Smooth muscle cell of the brain vasculature (primary cell): ENCODE measurements around the gene BCKDK.

ENCODE experiments used
- DNase-seq: peaks from one replicate; pipeline ENCODE4 v3.0.0-alpha.2; 2012; ENCODE audit warnings: low read depth, low spot score

BCKDK gene

DNA sequence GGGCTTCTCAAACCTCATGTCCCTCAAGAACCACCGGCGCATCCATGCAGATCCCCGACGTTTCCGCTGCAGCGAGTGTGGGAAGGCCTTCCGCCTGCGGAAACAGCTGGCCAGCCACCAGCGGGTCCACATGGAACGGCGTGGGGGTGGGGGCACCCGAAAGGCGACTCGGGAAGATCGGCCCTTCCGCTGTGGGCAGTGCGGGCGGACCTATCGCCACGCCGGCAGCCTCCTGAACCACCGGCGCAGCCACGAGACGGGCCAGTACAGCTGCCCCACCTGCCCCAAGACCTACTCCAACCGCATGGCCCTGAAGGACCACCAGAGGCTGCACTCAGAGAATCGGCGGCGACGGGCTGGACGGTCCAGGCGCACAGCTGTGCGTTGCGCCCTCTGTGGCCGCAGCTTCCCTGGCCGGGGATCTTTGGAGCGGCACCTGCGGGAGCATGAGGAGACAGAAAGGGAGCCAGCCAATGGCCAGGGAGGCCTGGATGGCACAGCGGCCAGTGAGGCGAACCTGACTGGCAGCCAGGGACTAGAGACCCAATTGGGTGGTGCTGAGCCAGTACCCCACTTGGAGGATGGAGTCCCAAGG, 28.1 kb upstream of the BCKDK start:
- DNase-seq, result no peak

DNA sequence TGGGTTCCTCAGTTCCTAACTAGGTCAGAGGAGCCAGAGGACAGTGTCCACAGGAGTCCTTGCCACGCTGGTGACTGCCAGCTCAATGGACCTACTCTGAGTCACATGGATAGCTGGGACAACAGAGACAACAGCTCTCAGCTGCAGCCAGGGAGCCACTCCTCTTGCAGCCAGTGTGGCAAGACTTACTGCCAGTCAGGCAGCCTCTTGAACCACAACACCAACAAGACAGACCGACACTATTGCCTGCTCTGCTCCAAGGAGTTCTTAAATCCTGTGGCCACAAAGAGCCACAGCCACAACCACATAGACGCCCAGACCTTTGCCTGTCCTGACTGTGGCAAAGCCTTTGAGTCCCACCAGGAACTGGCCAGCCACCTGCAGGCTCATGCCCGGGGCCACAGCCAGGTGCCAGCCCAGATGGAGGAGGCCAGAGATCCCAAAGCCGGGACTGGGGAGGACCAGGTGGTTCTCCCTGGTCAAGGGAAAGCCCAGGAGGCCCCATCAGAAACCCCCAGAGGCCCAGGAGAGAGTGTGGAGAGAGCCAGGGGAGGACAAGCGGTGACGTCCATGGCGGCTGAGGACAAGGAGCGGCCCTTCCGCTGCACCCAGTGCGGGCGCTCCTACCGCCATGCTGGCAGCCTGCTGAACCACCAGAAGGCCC, 27.3 kb upstream of the BCKDK start:
- DNase-seq, result no peak

DNA sequence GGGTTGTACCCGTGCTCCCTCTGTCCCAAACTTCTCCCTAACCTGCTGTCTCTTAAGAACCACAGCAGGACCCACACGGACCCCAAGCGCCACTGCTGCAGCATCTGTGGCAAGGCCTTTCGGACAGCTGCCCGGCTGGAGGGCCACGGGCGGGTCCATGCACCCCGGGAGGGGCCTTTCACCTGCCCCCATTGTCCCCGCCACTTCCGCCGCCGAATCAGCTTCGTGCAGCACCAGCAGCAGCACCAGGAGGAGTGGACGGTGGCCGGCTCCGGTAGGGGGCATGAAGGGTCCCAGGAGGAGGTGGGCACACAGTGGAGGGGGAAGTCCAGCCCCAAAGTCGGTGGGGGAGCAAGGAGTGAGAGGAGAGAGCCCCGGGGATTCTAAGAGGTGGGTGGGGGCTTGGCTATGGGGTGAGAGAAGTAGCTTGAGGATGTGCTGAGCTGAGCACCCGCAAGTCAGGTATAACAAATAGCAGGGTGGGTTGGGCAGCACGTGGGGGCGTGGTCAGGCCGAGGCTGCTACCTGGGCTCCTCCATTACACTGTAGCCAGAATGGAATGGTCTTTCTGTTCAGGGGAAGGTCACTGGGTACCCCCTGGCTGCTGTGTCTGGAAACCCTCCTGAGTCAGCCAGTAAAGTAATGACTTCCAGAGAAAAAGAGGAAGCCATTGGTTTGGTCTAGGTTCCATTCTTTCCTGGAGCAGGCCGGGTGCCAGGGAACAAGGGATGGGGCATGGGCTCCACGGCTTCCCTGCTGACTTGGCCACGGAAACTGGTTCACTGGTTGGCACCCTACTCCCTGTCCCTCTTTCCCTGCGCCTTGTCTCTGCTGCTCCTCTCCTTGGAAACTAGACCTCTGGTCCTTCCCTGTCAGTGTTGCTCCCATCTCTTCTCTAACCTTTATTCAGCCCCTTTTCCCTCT, 26.5 kb upstream of the BCKDK start:
- no peak for DNase-seq

DNA sequence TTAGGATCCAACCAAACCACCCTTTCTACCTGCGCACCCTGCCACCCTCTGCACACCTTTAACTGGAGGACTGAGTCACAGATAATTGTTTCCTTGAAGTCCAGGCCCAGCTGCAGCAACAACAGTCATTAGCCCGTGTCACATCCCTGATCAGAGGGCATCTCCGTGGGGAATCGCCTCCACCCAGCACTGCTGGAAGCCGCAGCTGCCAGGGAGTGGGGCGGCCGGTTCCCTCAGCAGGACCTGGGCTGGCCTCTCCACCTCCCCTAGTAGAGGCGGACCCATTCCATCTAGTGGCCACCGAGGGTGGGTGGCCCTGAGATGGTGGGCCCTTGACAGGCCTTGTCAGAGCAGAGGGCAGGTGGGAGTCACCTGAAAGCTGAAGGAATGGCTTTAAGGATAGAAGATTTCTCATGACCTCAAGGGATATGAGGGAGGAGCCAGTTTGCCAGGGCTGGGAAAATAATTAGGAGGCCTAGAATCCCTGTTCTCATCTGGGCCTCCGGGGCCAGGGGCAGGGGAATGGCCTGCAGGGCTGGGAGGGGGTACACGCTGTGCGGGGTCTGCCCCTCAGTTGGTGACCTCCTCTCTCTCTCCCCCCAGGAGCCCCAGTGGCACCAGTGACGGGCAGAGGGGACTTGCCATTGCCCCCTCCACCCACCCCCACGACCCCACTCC, 25.7 kb upstream of the BCKDK start:
- no peak for DNase-seq

DNA sequence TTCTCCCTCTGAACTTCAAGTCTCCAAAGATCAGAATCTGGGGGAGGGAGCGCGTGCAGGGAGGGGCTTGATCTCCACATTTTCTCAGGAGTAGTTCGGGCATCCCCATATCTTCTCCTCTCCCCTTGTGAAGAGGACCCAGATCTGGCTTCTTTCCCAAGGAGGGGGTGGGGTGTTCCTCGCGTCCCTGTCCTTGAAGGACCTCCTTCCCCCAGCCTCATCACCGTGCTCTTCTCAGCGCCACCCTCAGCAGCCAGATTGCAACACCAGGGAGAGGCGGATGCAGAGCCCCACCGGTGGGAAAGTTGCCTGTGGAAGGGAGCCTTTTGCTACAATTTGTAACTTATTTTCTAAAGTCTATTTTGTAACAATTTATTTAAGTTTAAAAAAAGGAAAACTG, 25.1 kb upstream of the BCKDK start:
- no peak for DNase-seq

DNA sequence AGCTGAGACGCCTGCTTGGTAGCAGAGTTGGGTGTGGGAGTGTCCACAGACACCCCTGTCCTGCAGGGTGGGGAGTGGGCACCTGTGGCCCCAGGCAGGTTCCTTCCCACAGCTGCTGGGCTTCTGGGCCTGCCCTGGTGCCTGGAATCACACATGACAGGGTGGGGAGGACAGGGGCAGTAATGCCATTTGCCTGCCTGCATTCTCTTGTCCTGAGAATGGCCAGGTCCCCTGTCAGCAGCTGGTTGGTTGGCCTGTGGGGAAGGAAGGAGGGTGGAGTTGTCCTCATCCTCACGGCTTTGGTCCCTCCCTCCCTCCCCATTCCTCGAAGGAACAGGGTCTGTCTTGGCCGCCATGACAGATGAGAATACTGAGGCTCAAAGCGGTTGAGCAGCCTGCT, 24.6 kb upstream of the BCKDK start:
- DNase-seq, result no peak

DNA sequence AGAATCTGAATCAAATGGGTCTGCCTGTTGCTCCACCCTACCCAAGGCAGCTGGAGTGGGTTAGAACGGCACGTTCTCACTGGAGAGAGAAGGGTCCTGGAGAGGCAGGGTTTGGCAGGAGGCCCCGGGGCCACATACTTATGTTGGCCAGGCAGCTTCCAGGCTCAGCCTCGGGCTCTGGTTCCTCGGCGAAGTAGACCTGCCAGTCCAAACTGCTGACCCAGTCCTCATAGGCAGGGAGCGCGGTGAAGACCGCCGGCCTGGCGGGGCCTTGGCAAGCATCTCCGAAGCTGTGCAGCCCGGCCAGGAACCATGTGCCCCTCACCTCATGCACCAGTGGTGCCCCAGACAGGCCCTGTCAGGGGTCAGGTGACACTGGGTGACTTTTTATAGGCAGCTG, 24.2 kb upstream of the BCKDK start:
- DNase-seq, result no peak

DNA sequence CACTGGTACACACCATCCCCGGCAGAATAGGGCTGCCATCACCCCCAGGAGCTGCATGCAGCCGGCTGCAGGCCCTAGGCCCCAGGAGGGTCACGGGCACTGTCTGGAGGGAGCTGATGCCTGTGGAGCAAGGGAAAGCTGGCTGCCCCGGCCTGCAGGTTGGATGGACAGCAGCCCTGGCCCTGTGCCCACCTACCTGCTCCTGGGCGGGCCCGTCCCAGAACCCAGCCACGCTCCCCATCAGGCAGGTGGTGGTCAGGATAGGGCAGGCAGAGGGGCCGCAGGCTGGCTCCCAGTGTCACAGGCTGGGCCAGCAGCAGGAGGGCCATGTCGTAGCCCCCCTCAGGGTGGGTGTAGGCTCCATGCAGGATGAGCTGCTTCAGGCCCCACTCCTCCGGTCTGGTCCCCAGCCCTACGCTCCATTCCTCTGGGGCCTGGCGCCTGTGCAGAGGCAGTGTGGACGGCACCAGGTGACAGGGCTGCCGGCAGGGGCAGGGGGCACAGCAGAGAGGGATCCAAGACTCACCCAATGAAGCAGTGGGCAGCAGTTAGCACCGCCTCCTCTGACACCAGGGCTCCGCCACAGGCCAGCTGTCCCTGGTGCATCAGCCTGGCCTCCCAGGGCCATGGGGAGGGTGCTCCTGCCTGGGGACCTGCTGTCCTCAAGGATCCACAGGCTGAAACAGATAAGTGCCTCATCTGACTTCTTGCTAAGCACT, 23.4 kb upstream of the BCKDK start:
- no peak for DNase-seq

DNA sequence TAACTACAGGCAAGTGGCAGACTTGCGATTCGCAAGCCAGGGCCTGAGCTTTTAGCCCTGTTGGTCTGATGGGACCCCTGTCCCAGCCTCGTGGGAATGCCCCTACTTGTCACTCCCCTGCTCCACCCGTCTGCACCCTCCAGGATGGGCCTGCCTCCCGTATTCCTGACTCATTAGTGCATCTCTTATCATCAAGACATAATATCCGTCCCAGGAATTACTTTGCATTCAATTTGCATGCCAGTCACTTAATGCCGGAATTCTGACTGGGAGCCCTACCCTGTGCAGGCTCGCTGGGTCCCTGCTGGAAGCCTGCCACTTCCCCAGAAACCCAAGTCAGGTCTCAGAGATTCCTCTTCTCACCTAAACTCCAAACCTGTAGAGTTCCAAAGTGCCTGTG, 22.8 kb upstream of the BCKDK start:
- no peak for DNase-seq

DNA sequence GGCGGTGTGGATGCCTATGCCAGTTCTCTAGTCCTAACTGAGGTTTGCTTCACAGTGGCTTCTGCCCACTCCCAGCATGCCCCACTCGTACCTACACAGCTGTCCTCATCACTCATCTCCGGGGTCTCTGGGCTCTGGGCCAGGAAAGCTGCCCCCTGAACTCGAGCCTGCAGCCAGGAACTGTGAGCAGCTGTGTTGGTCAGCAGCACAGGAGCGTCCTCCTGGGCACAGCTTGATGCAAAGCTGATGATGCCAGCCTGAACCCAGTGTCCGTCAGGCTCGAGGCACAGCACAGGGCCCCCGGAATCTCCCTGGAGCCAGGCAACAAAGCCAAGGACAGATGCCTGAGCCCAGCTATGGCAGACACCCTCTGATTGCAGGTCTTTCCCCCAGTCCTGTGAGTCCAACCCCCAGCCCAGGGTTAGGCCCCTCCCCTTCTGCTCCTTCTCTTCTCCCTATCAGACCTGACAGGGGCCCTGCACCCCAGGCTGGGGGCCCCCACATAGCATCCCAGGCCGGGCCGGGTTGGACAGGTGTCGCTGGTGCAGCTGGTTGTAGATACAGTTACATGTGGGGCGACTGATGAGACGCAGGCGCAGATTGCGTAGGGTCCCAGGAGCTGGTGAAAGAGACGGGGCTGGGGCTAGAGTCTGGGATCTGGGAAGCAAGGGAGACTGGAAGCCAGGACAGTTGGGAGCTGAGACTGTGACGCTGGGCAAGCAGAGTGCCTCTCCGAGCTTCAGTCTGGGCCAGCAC, 22.1 kb upstream of the BCKDK start:
- DNase-seq, result no peak

DNA sequence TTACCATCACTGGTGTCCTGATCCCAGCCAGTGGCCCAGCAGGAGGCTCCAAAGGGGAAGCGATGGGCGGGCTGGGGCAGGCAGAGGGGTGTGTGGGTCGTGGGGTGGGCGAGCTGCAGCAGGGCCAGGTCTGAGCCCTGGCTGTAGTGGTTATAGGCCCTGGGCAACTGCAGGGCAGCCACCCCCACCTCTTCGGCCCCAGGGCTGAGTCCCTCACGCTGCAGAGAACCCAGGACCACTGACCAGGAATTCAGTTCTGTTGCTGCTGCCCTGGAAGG, 21.6 kb upstream of the BCKDK start:
- DNase-seq, result no peak

DNA sequence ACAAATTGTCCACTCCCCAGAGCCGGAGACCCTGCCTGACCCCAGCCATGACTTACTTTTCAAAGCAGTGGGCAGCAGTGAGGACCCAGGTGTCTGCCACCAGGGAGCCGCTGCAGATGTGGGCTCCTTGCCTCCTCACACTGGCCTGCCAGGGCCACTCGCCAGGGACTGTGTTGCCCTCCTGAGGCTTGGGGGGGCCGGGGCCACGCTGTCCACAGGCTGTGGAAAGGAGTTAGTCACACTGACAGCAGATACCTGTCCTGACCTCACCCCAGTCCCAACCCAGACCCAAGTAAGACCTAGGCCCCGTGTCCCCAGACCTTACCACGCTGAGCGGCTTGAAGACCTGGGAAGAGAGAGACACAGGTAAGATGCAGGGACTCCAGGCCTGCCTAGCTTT, 20.7 kb upstream of the BCKDK start:
- no peak for DNase-seq

DNA sequence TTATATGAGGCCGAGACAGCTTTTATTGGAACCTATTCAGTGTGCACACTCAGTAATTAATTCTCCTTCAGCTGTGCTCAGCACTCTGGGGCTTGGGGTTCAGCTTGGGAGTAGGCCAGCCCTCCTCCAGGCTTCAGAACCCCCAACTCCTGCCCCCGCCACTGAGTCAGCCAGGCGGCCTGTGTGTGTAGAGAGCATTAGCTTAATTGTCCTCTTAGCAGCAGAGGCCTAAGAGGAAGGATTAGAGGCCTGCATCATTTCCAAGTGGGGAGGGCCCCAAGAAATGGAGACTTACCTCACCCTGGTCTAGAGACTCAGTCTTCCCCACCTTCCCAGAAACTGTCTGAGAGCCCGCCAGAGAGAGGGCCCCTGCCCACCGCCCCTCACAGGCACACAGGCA, 20.2 kb upstream of the BCKDK start:
- no peak for DNase-seq

DNA sequence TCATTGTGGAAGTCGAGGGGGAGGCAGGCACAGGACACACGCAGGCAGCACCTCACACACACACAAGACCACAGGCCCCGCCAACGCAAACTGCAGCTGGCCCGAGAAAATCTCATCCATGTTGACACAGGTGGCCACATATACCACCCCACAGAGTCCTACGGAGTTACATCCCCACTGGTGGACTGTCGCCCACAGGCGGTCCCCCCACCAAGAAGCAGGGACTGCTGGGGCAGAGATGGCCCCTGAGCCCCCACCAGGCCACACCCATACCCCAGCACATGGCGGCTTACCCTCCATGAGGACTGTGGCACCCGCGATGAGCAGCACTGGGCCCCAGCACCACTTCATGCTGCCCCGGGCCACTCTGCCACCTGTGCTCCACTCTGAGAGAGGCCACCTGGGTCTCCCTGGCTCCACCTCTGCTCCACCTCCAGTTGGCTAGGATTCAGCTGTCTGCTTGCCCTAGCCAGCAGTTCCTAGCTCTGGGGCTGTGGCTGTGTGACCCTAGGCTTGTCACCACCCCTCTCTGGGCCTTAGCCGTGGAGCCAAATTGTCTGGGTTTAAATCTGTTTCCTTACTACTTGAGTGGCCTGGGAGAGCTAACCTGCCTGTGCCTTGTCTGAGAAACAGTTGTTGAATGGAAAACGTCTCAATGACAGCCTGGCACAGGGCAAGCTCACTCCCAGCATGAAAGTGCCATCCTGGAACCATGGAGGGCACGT, 19.6 kb upstream of the BCKDK start, which contains the start of gene PRSS53:
Gene PRSS53 (minus strand): TSS at position 485 of the 725 bp plus-strand sequence. CDS start 134 bp downstream, at position 351.
- DNase-seq, result no peak

DNA sequence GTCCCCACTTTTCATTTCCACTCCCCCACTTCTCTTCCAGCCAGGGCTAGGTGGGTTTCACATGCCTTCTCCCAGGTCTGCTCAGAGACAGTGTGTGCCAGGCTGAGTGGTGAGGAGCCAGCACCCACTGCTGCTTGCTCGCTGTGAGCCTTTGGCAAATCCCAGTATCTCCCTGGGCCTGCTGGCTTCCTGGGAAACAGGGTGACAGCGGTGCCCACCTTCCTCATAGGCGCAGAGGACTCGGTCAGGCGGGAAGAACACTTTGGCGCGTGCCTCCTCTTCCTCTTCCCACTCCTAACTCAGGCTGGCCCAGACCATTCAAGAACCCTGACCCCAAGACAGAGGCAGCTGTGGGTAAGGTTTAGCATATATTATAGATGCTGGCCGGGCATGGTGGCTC, 19.0 kb upstream of the BCKDK start:
- DNase-seq, result no peak

DNA sequence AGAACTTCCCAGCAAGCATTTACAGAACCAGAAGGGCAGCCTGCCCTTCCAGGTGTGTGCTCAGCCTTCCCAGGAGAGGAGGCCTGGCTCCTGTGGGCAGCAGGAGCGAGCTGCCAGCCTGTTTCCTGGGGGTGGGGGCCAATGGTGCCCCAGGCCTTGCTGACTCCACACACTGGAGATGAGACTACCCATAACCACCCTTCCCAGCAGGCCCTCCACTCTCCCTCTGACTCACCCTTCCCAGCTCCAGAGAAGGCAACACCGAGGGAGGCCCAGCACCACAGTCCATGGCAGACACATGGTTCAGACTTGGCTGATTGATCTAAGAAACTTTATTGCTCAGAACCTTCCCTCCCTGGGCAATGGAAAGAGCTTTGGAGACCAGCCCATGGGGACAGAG, 17.6 kb upstream of the BCKDK start:
- DNase-seq, result no peak

DNA sequence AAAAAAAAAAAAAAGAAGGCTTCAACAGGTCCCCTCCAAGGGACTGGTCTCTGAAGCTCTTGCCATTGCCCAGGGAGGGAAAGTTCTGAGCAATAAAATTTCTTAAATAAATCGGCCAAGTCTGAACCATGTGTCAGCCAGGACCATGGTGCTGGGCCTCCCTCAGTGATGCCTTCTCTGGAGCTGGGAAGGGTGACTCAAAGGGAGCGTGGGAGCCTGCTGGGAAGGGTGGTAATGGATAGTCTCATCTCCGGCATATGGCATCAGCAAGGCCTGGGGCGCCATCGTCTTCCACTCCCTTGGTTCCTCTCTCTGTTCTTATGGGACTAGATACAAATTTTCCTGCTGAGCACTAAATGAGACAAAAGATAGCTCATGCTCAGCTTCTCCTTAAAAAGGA, 15.9 kb upstream of the BCKDK start:
- DNase-seq, result no peak

DNA sequence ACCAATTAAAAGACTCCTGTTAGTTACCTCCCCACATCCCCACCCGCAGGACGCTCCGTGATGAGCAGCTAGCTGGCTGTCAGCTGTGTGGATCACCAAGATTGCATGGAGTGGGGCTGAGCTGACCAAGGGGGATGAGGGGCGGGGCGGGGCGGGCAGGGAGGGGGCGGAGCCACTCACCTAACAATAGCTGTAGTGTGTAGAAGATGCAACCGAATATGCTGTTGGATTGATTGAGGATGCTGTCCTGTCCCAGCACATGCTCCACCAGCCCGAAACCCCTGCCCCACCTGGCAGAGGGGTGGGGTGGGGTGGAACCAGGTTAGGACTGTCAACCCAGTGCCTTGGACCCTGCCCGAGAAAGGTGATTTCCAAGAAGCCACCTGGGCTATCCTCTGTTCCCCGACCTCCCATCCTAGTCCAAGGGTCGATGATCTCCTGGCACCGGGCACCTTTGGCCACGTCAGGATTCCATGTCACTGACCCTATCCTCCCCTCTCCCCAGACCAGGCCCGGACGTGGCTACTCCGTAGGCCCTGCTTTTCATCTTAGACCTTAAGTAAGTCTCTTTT, 15.0 kb upstream of the BCKDK start:
- no peak for DNase-seq

DNA sequence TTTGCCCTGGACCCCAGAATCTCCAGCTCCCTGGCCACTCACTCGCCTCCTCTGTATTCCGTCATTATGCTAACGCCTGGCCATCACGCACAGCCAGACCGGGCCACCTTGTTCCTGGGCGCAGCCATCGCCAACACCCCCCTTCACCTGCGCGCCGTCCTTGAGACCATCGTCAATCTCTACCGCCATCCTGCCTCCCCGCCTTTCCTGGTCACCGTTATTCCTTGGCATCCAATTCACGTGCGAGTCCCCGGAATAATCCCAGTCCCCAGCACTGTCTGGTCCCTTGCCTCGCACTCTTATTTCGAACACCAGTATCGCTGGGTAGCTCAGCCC, 14.1 kb upstream of the BCKDK start:
- no peak for DNase-seq
